GM20431 (cell line): ENCODE data around the gene TGM1.

Experiments
- in situ Hi-C: fragments of 300-500 bp; cut with MseI, MboI; formaldehyde crosslinking; loops from one replicate; pipeline ENCODE4 v1.15.0; 2020; ENCODE audit warnings: low sequenced_read_pairs; ENCODE audit not compliant: unreplicated experiment

TGM1 gene

DNA sequence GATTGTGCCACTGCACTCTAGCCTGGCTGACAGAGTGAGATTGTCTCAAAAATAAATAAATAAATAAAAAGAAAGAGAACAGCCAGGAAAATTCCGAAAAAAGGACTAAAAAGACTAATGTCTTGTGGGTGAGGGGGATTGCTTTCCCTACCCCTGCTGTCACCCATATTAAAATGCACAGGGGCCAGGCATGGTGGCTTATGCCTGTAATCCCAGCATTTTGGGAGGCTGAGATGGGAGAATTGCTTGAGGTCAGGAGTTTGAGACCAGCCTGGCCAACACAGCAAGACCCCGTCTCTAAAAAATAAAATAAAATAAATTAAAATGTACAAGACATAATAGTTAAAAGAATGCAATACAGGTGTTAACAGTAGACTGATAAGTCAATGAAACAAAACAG, 30.5 kb upstream of the TGM1 start:
- in situ Hi-C loops: no loop called here

DNA sequence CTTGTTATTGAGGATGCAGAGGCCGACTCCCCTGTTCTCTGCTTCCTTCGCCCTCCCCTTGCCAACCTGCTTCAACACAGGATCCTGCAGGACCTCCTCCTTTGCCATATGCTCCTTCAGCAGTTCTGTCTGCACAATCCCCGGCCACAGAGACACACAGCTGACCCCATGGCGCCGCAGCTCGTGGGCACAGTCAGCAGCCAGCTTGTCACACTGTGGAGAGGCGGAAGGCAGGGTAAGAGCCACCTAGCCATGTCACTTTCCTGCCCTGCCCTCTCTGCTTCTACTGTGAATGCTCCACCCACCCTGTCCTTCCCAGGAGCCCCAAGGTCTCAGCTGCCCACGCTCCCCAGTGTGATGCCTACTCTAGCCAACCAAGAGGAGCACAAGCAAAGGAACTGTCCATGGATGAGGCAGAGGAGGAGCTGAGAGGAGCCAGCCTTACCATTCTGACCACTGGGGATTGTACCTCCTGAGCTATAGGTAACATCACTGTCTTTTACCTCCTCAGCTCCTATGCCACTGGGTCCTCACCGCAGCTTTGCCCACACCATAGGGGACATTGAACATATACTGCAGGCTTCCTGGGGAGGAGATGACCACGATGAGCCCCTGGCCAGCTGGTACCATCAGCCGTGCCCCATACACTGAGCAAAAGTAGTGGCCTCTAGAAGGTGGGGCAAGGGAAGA, 29.3 kb upstream of the TGM1 start:
- in situ Hi-C loops: no loop called here

DNA sequence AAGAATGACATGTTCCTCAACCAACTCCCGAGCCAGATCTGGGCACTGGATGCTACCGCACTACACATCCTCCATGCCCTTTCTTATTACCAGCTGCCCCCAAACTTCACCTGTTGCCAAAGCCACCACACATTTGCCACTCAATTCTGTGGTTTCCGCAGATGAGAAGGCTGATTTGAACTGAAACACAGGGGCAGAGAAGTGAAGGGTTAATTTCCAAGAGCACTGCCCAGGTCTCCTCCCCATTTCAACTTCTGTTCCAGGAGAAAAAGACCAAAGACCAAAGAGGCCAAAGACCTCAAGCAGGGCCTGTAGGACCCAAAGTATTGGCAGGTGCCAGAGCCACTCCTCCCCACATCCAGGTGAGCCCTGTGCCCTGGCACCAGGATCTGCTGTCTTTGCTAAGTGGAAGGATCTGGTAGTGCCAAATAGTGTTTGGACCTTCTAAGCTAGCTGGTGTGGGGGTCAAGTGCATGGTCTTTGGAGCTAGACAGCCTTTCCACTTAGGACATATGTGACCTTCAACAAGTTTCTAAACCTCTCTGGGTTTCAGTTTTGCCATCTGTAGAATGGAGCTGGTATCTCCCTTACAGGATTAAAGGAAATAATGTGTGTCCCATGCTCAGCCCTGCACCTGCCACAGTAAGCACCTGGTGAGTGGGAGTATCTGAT, 28.6 kb upstream of the TGM1 start:
- in situ Hi-C loops: no loop called here

DNA sequence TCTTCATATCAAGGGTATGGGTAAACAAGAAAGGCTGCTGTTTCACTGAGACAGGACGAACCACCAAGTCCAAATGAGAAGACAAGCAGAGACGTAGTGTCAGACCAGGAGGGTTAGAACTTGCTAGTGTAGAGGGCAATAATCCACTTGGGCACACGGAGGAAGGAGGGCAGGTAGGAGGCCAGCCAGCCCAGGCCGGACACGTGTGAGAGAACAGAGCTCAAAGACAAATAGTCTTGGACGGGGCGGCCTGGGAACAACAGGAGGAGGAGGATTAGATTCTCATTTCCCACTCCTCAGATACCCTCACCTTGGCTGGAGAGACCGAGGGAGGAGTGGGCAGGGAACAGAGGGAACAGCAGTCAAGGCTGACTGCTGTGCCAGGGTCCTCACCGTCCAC, 27.8 kb upstream of the TGM1 start:
- in situ Hi-C loops: no loop called here

DNA sequence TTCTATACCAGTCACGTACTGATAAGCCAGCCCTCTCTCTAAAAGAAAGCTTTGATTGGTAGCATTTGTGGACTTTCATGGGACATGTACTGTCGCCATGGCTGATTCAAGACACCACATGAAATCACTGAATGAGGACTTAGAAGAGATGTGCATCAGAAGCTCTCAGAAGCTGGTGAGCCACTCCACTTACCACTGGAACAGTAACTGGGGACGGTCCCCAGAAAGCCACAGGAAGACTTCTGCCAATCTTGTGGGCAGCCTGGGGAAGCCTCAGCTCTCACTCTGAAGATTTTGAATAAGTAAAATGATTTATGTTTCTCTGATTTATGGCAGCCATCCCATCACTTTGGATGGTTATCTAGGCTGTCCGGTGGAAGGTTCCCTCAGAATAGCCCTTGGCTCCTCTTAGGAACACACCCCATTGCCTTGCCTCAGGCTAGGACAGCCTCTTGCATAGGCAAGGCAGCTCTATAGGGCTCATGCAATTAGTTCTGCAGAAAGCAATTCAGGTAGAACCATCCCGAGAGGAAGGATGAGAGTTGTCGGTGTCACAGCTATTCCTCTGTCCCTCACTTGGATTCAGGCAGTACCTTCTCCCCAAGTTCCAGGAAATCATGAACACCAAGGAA, 26.8 kb upstream of the TGM1 start:
- in situ Hi-C loops: no loop called here

DNA sequence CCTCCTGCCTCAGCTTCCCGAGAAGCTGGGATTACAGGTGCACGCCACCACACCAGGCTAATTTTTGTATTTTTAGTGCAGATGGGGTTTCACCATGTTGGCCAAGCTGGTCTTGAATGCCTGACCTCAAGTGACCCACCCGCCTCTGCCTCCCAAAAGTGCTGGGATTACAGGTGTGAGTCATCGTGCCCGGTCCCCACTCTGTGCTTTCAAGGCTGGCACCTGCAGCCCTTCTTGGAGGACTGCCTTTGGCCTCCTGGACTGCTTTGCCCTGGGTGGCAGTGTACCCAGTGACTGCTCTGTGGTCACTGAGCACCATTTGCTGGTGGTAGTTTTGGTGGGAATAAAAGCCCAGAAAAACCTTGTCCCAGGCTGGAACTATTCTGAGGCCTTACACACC, 24.0 kb upstream of the TGM1 start:
- in situ Hi-C loops: no loop called here

DNA sequence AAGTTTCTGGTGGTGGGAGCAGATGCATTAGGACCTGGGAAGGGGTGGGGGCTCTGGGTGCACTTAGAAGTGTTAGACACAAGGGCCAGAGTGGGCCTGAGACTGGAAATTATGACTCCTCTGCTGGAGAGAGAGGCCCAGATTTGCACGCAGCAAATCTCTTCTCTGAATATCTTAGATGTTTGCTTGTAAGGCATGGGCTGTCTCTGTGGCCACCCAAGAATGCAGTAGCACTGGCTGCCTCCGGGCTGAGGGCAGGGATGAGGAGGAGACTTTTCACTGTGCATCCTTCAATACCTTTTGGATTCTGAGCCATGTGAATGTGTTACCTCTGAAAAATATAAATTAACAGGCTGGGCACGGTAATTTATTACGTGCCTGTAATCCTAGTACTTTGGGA, 22.4 kb upstream of the TGM1 start:
- in situ Hi-C loops: no loop called here

DNA sequence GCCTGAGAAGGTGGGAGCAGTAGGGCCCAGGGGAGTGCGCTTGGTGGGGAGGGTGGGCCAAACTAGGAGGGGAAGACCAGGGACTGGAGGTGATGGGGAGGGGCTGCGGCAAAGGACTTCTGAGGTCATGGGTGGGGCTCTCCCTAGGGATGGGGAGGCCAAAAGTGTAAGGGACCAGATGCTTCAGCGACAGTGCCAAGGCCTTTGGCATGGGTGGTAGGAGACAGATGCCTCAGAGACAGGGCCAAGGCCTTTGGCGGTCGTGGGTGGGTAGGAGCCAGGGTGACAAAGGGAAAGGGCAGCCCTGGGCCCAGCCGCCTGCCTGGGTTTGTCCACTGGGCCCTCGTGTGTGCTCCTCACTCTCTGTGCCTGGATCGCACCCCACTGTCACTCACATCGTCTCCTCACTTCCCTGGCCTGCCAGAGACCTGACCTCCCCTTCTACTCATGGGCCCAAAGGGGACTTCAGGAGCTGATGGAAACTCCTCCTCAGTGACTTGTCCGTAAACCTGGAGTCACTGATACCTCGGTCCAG, 21.6 kb upstream of the TGM1 start:
- in situ Hi-C loops: no loop called here

DNA sequence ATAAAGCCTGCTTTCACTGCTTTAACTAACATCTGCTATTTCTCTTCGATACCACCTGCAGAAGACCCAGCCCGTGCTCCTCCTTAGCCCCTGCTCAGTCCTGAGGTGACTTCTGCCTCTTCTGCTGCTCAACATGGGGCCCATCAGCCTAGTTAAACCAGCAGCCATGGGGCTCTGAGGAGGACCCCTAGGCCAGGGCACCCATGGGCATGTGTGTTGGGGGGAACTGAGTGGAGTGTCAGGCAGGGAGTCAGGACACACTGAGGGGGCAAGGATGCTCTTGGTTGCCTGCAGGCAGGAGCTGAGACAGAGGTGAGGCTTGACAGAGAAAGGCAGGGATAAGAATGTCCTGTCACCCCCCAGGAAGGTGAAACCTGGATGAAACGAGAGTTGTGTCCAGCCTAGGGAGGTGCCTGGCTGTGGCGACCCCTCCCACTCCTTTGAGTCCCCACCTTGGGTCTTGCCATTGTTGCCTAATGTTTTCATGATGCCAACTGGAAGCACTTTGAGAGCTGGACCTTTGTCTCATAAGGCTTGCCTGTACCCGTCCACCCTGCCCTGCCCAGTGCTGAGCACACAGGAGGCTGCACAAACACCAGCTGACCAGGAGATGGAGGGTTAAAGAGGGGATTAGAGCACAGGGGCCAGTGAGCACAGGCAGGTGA, 21.0 kb upstream of the TGM1 start:
- in situ Hi-C loops: no loop called here

DNA sequence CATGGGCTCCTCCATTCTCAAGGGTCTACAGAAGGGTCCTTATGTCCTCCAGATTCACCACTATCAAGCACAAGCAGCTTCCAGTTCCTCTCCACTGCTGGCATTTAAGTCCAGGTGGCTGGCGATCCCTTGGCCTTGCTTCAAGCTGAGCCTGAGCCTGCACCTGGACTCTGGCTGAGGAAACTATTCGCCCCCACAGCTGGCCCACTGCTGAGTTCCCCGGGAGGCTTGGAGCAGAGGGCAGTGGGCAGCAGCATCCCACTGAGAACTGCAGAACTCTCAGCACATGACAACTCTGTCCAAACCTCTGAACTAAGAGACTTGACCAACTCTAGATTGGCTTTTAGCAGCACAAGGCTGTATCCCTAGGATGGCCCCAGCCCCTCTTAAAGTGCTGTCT, 19.8 kb upstream of the TGM1 start:
- in situ Hi-C loops: no loop called here

DNA sequence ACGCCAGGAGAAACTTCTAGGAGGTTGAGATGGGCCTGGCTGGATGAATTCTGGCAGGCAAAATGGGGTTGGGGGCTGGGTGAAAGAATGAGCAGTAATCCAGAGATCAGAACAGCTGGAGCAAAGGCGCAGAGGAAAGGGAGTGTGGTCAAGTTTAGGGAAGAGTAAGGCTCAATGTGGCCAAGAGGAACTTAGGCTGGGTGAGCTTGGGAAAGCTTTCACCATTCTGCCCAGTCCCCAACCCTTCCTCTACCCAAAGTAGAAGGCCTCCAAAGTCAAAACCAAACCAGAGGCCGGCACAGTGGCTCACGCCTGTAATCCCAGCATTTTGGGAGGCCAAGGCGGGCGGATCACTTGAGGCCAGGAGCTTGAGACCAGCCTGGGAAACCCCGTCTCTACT, 18.7 kb upstream of the TGM1 start:
- in situ Hi-C loops: no loop called here

DNA sequence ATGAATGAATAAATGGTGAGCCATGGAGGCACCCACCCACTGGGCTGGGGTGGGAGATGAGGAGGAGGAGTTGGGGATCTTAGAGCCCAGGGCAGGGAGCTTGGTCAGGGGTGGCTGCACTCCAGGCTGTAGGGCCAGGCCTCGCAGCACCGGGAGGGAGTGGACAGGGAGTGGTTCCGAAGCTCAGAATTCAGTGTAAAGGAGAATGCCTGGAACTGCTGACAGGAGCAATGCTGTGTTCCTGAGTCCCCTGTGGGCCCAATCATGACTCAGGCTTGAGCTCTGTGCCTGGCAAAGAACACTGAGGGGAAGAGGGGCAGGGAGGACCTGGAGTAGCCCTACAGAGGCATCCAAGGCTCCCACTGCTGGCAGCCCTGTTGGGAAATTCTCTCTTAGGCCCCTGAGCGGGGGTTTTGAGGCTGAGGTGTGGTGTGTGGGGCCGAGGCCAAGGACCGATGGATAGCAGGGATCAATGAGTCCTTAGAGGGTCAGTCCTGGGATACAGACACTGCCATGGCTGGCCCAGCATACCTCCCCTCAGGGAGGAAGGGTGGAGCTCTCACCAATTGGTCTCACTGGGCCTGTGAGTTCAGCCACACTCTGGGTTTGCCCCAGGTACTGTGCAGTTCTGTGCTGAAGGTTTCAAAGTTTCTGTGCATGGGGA, 18.0 kb upstream of the TGM1 start:
- in situ Hi-C loops: no loop called here

DNA sequence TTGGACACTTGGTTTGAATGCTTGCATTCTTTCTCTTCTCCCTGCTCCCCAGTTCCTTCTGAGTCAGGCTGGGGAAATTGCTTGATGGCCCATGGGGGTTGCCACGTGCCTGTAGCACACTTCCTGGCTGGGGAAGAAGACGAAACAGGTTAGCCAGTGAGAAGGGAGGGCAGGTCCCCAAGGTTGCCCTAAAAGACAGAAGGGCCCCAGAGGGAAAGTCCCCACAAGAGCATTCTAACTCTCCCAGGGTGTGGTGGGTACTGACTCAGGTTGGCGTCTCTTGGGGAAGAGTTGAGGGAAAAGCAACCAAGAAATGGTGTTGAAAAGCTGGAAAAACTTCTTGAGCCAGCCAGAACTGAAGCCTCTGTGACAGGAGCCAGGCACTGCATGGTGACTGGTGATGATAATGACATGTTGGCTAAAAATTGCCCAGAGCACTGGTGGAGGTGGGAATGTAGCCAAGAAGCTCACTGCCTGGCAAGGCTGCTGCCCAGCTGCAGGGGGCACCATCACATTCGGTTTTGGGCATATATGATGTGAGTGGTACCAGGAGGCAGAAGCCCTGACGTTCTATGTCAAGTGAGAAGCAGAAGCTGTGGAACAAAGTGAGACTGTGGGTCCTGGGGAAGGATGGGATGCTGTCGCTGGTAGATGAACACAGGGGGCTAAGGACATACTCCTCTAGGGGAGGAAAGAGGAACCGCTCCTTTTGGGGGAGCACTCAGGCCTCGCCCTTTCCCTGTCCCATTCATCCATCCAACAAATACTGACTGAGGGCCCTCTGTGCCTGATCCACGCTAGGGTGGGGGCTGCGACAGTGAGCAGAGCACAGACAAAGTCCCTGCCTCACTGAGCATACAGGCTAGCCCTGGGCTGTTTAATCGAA, 16.6 kb upstream of the TGM1 start:
- in situ Hi-C loops: no loop called here

DNA sequence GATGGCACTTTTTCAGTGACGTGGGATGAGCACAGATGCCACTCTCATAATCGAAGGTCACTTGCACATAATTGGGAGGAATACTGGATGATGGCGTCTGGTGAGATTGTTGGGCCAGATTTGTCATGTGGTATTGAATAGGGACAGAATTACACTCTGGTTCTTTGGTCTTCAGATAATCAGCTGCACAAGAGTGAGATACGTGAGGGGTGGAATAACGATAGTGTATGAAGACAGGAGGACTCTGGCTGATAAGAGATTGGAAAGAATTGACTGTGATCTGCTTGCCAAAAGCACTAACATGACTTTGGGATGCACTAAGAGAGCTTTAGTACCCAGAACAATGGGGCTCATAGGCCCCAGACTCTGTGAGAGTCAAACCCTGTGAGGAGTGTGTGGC, 15.4 kb upstream of the TGM1 start:
- in situ Hi-C loops: no loop called here

DNA sequence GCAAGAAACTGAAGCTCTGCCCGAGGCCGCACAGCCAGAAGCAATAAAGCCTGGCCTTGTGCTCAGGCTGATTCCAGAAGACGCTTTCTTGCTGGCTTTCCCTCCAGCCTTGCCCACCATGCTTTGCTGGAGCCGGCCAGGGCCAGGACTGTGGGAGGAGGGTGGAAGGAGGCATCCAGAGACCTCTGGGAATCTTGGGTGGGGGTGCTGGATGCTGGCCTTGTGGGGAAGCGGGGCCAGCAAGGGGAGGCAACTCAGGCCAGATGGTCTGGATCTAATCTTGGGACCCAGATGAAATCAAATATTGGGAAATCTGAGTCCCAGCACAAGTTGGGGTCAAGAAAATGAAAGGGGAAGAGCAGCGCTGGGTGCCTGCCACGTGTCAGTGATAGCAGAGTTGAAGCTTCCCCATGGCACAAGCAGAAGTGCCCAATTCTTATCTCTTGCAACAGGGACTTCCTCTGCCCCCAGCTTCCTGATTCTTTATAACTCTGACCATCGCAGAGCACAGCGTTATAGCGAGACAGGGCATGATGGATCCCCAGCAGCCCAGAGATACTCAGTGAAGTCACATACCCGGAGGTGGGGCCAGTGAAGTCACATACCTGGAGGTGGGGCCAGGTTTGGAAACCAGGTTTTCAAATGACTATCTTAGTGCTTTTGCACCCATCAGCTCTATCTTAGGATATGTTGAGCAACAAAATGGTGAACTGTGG, 14.8 kb upstream of the TGM1 start:
- in situ Hi-C loops: no loop called here

DNA sequence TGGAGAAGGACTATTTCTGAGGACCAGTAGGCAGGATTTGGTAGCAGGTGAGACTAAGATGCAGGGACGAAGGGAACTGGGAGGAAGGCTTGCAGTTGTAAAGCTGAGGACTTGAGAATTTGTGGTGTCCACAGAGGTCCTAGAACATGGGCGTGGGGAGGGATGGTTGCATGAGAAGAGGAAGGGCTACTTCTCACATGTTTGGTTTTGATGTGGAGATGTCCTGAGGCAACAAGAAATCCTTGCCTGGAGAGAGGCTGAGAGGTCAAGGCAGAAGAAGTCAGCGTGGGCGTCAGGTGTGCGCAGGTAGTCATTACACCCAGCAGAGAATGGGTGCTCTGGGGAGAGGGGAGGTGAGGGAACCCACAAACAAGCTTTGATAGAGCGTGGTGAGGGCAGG, 14.1 kb upstream of the TGM1 start:
- in situ Hi-C loops: no loop called here

DNA sequence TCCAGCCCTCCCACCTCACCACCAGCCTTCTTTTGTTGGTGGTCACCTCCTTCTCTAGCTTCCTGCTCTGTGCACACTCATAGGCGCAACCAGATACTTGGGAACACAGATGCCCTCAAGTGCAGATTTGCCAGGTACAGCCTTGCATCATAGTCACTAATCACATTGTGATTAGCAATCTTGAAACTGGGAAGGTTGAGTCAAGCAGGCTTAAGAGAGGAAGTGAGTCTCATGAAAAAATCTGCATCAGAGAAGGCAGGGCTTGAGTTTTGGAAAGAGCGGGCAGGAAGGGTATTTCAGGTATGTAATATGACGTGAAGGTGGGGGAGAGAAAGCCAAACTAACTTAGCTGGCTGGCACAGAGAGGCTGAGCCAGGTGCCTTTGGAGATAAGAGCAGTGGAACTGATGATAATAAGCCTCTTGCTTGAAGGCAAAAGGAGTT, 11.1 kb upstream of the TGM1 start:
- in situ Hi-C loops: no loop called here

DNA sequence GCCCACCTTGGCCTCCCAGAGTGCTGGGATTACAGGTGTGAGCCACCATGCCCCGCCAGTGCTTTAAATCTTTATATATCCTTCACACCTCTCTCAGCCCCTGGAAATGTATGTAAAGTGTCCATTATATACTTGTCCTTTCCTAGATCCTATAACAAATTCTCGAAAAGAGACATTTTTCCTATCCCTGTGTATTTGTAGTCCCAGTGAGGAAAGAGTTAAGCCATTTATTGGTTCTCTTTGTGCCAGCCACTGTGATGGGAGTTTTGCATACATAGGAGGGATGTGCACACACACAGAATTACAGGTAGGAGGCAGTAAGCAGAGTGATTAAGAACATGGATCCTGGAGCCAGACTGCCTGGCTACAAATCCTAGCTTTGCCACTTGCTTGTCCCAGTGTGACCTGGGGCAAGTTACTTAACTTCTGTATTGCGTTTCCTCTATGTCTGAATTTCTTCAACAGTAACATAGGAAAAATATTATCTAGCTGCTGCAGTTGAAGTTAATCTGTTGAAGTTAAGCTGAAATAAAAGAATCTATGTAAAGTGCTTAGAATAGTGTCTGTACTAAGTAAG, 10.5 kb upstream of the TGM1 start:
- in situ Hi-C loops: no loop called here
